SH-SY5Y (cell line): Measurements from ENCODE around the gene SNTG2.

Experiments
- GATA2 ChIP-seq: IDR thresholded peaks from 2 replicates; pipeline ENCODE4 v1.6.1; 2011; ENCODE audit warnings: mild to moderate bottlenecking, low read depth, low read length
- GATA3 ChIP-seq: IDR thresholded peaks from 2 replicates; pipeline ENCODE4 v1.6.1; 2011; ENCODE audit warnings: low read depth, mild to moderate bottlenecking, low read length, moderate library complexity

GRCh38 chr2:926896-927295 lies 23.8 kb upstream of the SNTG2 start:
- TF ChIP-seq GATA2: no peak
- TF ChIP-seq GATA3: no peak
